Spleen (tissue), 11 donors: ENCODE measurements around the gene AP3B1. TPM values are rescaled to one million over a fixed set of nuclear protein-coding genes. Genes with fewer than 3 reads are reported as not detected.

Source experiments
- DNase-seq: peaks from one replicate; pipeline ENCODE4 v3.0.0-alpha.2; 2020
- H3K27ac ChIP-seq, 8 donors: fragments of 200-600 bp; sonication (generic) in 7 of 8; 1 replicate in 4 of 8; 2 replicates in 4 of 8; pipeline versions ENCODE4 v1.5.0 to v1.8.0; 2016 to 2021; ENCODE audit warnings: inconsistent platforms in 4 of 8, mild to moderate bottlenecking in 4 of 8, moderate library complexity in 1 of 8
- H3K27me3 ChIP-seq, 7 donors: fragments of 200-600 bp; sonication (generic) in 6 of 7; replicated peaks in 1 of 7; 1 replicate in 4 of 7; 2 replicates in 3 of 7; pipeline versions ENCODE4 v1.5.0 to v1.8.0; 2016 to 2021; ENCODE audit warnings: inconsistent platforms in 3 of 7, mild to moderate bottlenecking in 1 of 7
- H3K36me3 ChIP-seq, 6 donors: fragments of 200-600 bp; sonication (generic) in 5 of 6; 1 replicate in 4 of 6; 2 replicates in 2 of 6; pipeline versions ENCODE4 v1.5.0 to v1.8.0; 2016 to 2021; ENCODE audit warnings: inconsistent platforms in 2 of 6
- H3K4me1 ChIP-seq, 6 donors: fragments of 200-600 bp; sonication (generic) in 5 of 6; 1 replicate in 3 of 6; 2 replicates in 3 of 6; pipeline versions ENCODE4 v1.5.0 to v1.8.0; 2016 to 2021; ENCODE audit warnings: inconsistent platforms in 3 of 6
- H3K4me3 ChIP-seq, 8 donors: fragments of 200-600 bp; sonication (generic) in 7 of 8; 1 replicate in 4 of 8; 2 replicates in 4 of 8; pipeline versions ENCODE4 v1.5.0 to v1.8.0; 2016 to 2021; ENCODE audit warnings: inconsistent platforms in 4 of 8, mild to moderate bottlenecking in 4 of 8, moderate library complexity in 2 of 8
- H3K9me3 ChIP-seq, 8 donors: fragments of 200-600 bp; sonication (generic) in 7 of 8; 1 replicate in 4 of 8; 2 replicates in 4 of 8; pipeline versions ENCODE4 v1.5.0 to v1.8.0; 2016 to 2021; ENCODE audit warnings: inconsistent platforms in 4 of 8
- POLR2A ChIP-seq, 3 donors: fragments of 450-650 bp; IDR thresholded peaks; one replicate each; pipeline ENCODE4 v1.5.1; 2017; ENCODE audit warnings: antibody characterized with exemption in 3 of 3, mild to moderate bottlenecking in 1 of 3
- POLR2AphosphoS5 ChIP-seq, 3 donors: sonication (generic); formaldehyde crosslinking; IDR thresholded peaks; one replicate each; pipeline ENCODE4 v1.5.1; 2017; ENCODE audit warnings: antibody characterized with exemption in 3 of 3
- WGBS, 5 donors: extraction: QIAGEN DNeasy Blood & Tissue Kit in 3 of 5; methylation state at CpG; one replicate each; pipeline versions ENCODE4 v1.1.5 to v1.1.7; 2013 to 2018; 5-methylcytosine and 5-hydroxymethylcytosine counted together
- intact Hi-C: fragments of 100-400 bp; cut with DNase I; formaldehyde crosslinking; loops from one replicate; pipeline ENCODE4 v1.15.0; 2023; ENCODE audit warnings: low total_unique reads
- polyA plus RNA-seq, 3 donors: library from polyadenylated mRNA; stranded (reverse); fragments of 200-250 nt; gene quantifications; one replicate each; pipeline ENCODE4 v1.2.1, GENCODE V29; 2013
- total RNA-seq, 7 donors: library from RNA; depleted of rRNA in 3 of 7; stranded (reverse); fragments of >200 nt in 3 of 7; fragmentation: NEBNext Ultra II Directional in 4 of 7; extraction: Animal tissue kit (Norgen Biotek cat#: 25700) in 4 of 7; gene quantifications; one replicate each; pipeline versions ENCODE4 v1.1.0 to v1.2.1, GENCODE V29; 2016 to 2021
- TF ChIP-seq, protein P1 (sequence below), 11 experiments: fragments of 200-600 bp in 7 of 11; fragments of 450-650 bp in 4 of 11; sonication (generic) in 4 of 11; IDR thresholded peaks in 8 of 11; conservative IDR thresholded peaks in 3 of 11; 1 replicate in 7 of 11; 2 replicates in 4 of 11; pipeline versions ENCODE4 v1.4.0 to v1.8.0; 2016 to 2021; ENCODE audit warnings: antibody characterized with exemption in 11 of 11, inconsistent platforms in 4 of 11, mild to moderate bottlenecking in 1 of 11
- donor health status: healthy with polysubstance abuse.
- donor health status: DM: no; HTN: no; CAD: no; lungs with moderate emphysema.
- donor health status: DM: no; HTN: no; CAD: no.
- donor health status: Bipolar disorder and iron deficiency.
- donor health status: healthy.
- donor health status: DM: no; HTN: no; CAD: no.
- donor health status: DM: yes; HTN: yes; CAD: no.

AP3B1 gene
- total and polyA plus RNA-seq, 10 donors = 27.9 to 76.2 (median 48.2) TPM

DNA sequence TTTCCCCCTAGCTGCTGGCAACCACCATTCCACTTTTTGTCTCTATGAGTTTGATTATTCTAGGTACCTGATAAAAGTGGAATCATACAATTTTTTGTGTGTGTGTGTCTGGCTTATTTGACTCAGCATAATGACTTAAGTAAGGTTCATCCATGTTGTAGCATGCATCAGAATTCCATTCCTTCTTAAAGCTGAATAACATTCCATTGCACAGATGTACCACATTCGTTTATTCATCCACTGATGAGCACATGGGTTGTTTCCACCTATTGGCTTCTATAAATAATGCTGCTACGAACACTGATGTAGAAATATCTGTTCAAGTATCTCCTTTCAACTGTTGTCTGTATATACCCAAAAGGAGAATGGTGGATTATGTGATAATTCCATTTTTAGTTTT is 33.7 kb downstream of the AP3B1 start:
- Histone ChIP-seq H3K4me1 (no peaks in the 10 kb centered on the region), H3K4me3 (no peak overlapping the region), H3K27ac (no peak overlapping the region), H3K27me3 (no peaks in the 10 kb centered on the region), H3K36me3 (peaks cover 0 to 66% (median 11%) of the 10 kb centered on the region in 6 donors), H3K9me3 (peaks cover 0 to 7% (median 0%) of the 10 kb centered on the region in 8 donors)
- 93 to 97% (median 96%) methylated on average over 2 of the region's 2 CpGs for WGBS, 5 donors
- intact Hi-C loops = no loop called here
- no peak for TF ChIP-seq POLR2A (IDR thresholded peaks at IDR 0.05)
- TF ChIP-seq POLR2AphosphoS5 (IDR thresholded peaks at IDR 0.05) = no peak
- TF ChIP-seq, protein P1, sequence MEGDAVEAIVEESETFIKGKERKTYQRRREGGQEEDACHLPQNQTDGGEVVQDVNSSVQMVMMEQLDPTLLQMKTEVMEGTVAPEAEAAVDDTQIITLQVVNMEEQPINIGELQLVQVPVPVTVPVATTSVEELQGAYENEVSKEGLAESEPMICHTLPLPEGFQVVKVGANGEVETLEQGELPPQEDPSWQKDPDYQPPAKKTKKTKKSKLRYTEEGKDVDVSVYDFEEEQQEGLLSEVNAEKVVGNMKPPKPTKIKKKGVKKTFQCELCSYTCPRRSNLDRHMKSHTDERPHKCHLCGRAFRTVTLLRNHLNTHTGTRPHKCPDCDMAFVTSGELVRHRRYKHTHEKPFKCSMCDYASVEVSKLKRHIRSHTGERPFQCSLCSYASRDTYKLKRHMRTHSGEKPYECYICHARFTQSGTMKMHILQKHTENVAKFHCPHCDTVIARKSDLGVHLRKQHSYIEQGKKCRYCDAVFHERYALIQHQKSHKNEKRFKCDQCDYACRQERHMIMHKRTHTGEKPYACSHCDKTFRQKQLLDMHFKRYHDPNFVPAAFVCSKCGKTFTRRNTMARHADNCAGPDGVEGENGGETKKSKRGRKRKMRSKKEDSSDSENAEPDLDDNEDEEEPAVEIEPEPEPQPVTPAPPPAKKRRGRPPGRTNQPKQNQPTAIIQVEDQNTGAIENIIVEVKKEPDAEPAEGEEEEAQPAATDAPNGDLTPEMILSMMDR (IDR thresholded peaks at IDR 0.05 in 8 of 11, conservative IDR thresholded peaks at IDR 0.05 in 3 of 11) = no peak
- no peak for DNase-seq

DNA sequence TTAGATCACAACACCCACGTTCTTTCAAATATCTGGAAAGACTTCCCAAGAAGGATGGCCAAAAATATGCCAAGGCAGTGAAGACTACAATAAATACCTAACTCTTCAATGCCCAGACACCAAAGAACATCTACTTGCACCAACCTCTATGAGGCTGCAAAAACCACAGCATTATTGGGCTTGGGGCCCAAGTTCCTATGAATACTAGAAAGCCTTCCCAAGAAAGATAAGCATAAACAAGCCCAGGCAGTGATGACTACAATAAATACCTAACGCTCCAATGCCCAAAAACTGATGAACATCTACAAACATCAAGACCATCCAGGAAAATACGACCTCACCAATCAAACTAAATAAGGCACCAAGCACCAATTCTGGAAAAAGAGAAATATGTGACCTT is 41.3 kb downstream of the AP3B1 start:
- Histone ChIP-seq H3K4me3 (no peak overlapping the region), H3K4me1 (no peaks in the 10 kb centered on the region), H3K36me3 (peaks cover 0 to 39% (median 3%) of the 10 kb centered on the region in 6 donors), H3K27me3 (no peaks in the 10 kb centered on the region), H3K27ac (no peak overlapping the region), H3K9me3 (peaks cover 0 to 18% (median 12%) of the 10 kb centered on the region in 8 donors)
- WGBS, 5 donors = 74 to 97% (median 96%) methylated on average over 3 of the region's 3 CpGs
- intact Hi-C loops = no loop called here
- TF ChIP-seq, protein P1 (IDR thresholded peaks at IDR 0.05 in 8 of 11, conservative IDR thresholded peaks at IDR 0.05 in 3 of 11) = no peak
- no peak for TF ChIP-seq POLR2AphosphoS5 (IDR thresholded peaks at IDR 0.05)
- no peak for TF ChIP-seq POLR2A (IDR thresholded peaks at IDR 0.05)
- DNase-seq = no peak

DNA sequence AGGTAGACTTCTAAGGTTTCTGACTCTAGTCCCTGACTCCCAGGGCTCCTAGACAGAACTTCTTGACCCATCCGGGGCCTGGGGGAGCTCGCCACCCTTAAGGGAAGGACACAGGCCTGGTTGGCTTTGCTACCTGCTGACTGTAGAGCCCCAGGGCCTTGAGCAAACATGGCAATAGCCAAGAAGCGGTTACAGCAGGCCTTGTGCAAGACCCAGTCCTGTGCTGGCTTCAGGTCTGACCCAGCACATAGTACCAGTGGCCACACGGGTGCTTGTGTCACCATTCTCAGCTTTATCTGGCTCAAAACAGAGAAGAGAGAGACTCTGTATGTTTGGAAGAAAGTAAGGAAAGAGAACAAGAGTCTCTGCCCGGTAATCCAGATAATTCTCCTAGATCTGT is 41.8 kb downstream of the AP3B1 start:
- no peaks in the 10 kb centered on the region for H3K4me1 ChIP-seq
- H3K36me3 ChIP-seq = peaks cover 0 to 38% (median 3%) of the 10 kb centered on the region in 6 donors
- DNase-seq = no peak
- H3K27me3 ChIP-seq = no peaks in the 10 kb centered on the region
- TF ChIP-seq, protein P1 (IDR thresholded peaks at IDR 0.05 in 8 of 11, conservative IDR thresholded peaks at IDR 0.05 in 3 of 11) = no peak
- TF ChIP-seq POLR2AphosphoS5 (IDR thresholded peaks at IDR 0.05) = no peak
- TF ChIP-seq POLR2A (IDR thresholded peaks at IDR 0.05) = no peak
- intact Hi-C loops = no loop called here
- whole genome bisulfite sequencing, 5 donors = 80 to 98% (median 90%) methylated on average over 5 of the region's 5 CpGs
- H3K4me3 ChIP-seq = no peak overlapping the region
- no peak overlapping the region for H3K27ac ChIP-seq
- peaks cover 0 to 16% (median 12%) of the 10 kb centered on the region in 8 donors for H3K9me3 ChIP-seq

DNA sequence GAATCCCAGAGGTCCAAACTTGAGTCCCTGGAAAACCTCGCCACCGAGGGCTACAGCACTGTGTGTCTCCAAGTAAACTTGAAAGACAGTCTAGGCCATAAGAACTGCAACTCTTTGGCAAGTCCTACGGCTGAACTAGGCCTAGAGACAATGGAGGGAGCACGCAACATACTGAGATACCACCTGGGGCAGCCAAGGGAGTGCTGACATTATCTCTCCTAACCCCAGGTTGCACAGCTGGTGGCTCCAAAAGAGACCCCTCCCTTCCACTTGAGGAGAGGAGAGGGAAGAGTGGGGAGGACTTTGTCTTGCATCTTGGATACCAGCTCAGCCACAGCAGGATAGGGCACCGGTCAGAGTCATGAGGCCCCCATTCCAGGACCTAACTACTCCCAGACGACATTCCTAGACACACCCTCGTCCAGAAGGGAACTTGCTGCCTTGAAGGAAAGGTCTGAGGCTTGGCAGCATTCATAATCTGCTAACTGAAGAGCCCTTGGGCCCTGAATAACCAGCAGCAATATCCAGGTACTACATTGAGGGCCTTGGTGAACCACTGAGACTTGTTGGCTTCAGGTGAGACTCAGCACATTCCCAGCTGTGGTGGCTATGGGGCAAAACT is 42.7 kb downstream of the AP3B1 start:
- no peaks in the 10 kb centered on the region for H3K27me3 ChIP-seq
- no peaks in the 10 kb centered on the region for H3K4me1 ChIP-seq
- no peak overlapping the region for H3K27ac ChIP-seq
- intact Hi-C loops = no loop called here
- peaks cover 0 to 16% (median 12%) of the 10 kb centered on the region in 8 donors for H3K9me3 ChIP-seq
- no peak for DNase-seq
- H3K4me3 ChIP-seq = no peak overlapping the region
- peaks cover 0 to 38% (median 3%) of the 10 kb centered on the region in 6 donors for H3K36me3 ChIP-seq
- WGBS, 5 donors = 97 to 100% (median 98%) methylated on average over 4 to 7 of the region's 7 CpGs
- TF ChIP-seq POLR2AphosphoS5 (IDR thresholded peaks at IDR 0.05) (no peak), POLR2A (IDR thresholded peaks at IDR 0.05) (no peak)
- TF ChIP-seq, protein P1 (IDR thresholded peaks at IDR 0.05 in 8 of 11, conservative IDR thresholded peaks at IDR 0.05 in 3 of 11) = no peak
